HG03139 (cell line): ENCODE measurements around the gene FUNDC1.
"Not testable (repeated sequence)": the region's sequence is repeated elsewhere in the genome, so short reads cannot be mapped to it uniquely, and the experiment has no call there.

Source experiments
- ATAC-seq: cut with Tn5 transposase; IDR thresholded peaks from one replicate; pipeline ENCODE4 v1.9.1; 2021; ENCODE audit not compliant: unreplicated experiment

The FUNDC1 gene

GRCh38 chrX:44542567-44543325 lies at the start of gene FUNDC1:
TSS of gene FUNDC1 (minus strand) at chrX:44542859. CDS start at chrX:44542832, 27 bp downstream.
- peak; percentile 97 for ATAC-seq

- ATAC-seq, result no peak
These were observed 43.2 kb upstream of the FUNDC1 start for GRCh38 chrX:44585866-44586265.

GRCh38 chrX:44580466-44580865 lies 37.8 kb upstream of the FUNDC1 start:
- no peak for ATAC-seq

GRCh38 chrX:44572340-44572938 lies 29.8 kb upstream of the FUNDC1 start:
- no peak for ATAC-seq

- no peak for ATAC-seq
These were observed 27.9 kb upstream of the FUNDC1 start for GRCh38 chrX:44570522-44570921.

GRCh38 chrX:44569122-44569521 lies 26.5 kb upstream of the FUNDC1 start:
- no peak for ATAC-seq

GRCh38 chrX:44568196-44568595 lies 25.5 kb upstream of the FUNDC1 start:
- no peak for ATAC-seq

GRCh38 chrX:44561896-44562295 lies 19.2 kb upstream of the FUNDC1 start:
- not testable (repeated sequence) for ATAC-seq

- ATAC-seq, result no peak
These were observed 7.9 kb upstream of the FUNDC1 start for GRCh38 chrX:44550563-44550962.

GRCh38 chrX:44545454-44545853 lies 2.8 kb upstream of the FUNDC1 start:
- not testable (repeated sequence) for ATAC-seq

GRCh38 chrX:44544036-44544435 lies 1.4 kb upstream of the FUNDC1 start:
- ATAC-seq, result no peak

- ATAC-seq, result no peak
These were observed 6.5 kb downstream of the FUNDC1 start for GRCh38 chrX:44536198-44536597.

- ATAC-seq, result no peak
These were observed 13.3 kb downstream of the FUNDC1 start for GRCh38 chrX:44529310-44529709.

- ATAC-seq, result no peak
These were observed 28.4 kb downstream of the FUNDC1 start for GRCh38 chrX:44514272-44514671.

GRCh38 chrX:44507292-44507691 lies 35.4 kb downstream of the FUNDC1 start:
- ATAC-seq, result no peak

GRCh38 chrX:44506678-44507077 lies 36.0 kb downstream of the FUNDC1 start:
- ATAC-seq, result no peak

- no peak for ATAC-seq
These were observed 39.1 kb downstream of the FUNDC1 start for GRCh38 chrX:44503560-44503959.

- no peak for ATAC-seq
These were observed 47.6 kb downstream of the FUNDC1 start for GRCh38 chrX:44495091-44495490.

- no peak for ATAC-seq
These were observed 48.3 kb downstream of the FUNDC1 start for GRCh38 chrX:44494357-44494756.

GRCh38 chrX:44489515-44489914 lies 53.1 kb downstream of the FUNDC1 start:
- ATAC-seq, result no peak

GRCh38 chrX:44484607-44485146 lies 58.0 kb downstream of the FUNDC1 start:
- ATAC-seq, result no peak

GRCh38 chrX:44483965-44484606 lies 58.6 kb downstream of the FUNDC1 start:
- no peak for ATAC-seq
